Lower lobe of right lung (tissue), 2 donors: ENCODE results near the gene MSH5. TPM values are rescaled to one million over a fixed set of nuclear protein-coding genes. Genes with fewer than 3 reads are reported as not detected.
A peak's percentile ranks its signal among the peaks of the same experiment; 100 is the strongest.
"Not testable (repeated sequence)": the region's sequence is repeated elsewhere in the genome, so short reads cannot be mapped to it uniquely, and the experiment has no call there.

Experiments used
- ATAC-seq, 2 donors: fragments of 200-7000 bp; cut with Tn5 transposase; one replicate each; pipeline ENCODE4 v1.9.1; 2020 to 2022; ENCODE audit warnings: mild to moderate bottlenecking in 2 of 2, moderate library complexity in 2 of 2
- DNase-seq: peaks from one replicate; pipeline ENCODE4 v3.0.0-alpha.2; 2020
- H3K27ac ChIP-seq: fragments of 200-600 bp; one replicate; pipeline ENCODE4 v1.8.0; 2022
- H3K27me3 ChIP-seq: fragments of 200-600 bp; one replicate; pipeline ENCODE4 v1.8.0; 2022; ENCODE audit warnings: low read depth
- H3K36me3 ChIP-seq: fragments of 200-600 bp; one replicate; pipeline ENCODE4 v1.8.0; 2022; ENCODE audit warnings: mild to moderate bottlenecking
- H3K4me1 ChIP-seq: fragments of 200-600 bp; one replicate; pipeline ENCODE4 v1.8.0; 2022
- H3K4me3 ChIP-seq: fragments of 200-600 bp; one replicate; pipeline ENCODE4 v1.8.0; 2022; ENCODE audit warnings: mild to moderate bottlenecking
- H3K9me3 ChIP-seq: fragments of 200-600 bp; one replicate; pipeline ENCODE4 v1.8.0; 2022
- CTCF ChIP-seq: fragments of 200-600 bp; IDR thresholded peaks from one replicate; pipeline ENCODE4 v1.8.0; 2022; ENCODE audit warnings: antibody characterized with exemption, mild to moderate bottlenecking
- intact Hi-C: fragments of 100-400 bp; cut with DNase I; formaldehyde crosslinking; loops from one replicate; pipeline ENCODE4 v1.11.0; 2022
- total RNA-seq: library from RNA; stranded (reverse); fragmentation: NEBNext Ultra II Directional; extraction: Animal tissue kit (Norgen Biotek cat#: 25700); gene quantifications from one replicate; pipeline ENCODE4 v1.2.1, GENCODE V29; 2021
- donor health status: DM: no; HTN: yes; CAD: no; lungs with severe emphysema.

Gene MSH5
- total RNA-seq, 1 donor from 2014 or later = 14.9 TPM

- H3K4me3 ChIP-seq = no peak overlapping the region
- intact Hi-C loops = no loop called here
- no peaks in the 10 kb centered on the region for H3K9me3 ChIP-seq
- TF ChIP-seq CTCF = no peak
- H3K27ac ChIP-seq = no peak overlapping the region
- no peaks in the 10 kb centered on the region for H3K27me3 ChIP-seq
- H3K4me1 ChIP-seq = peaks cover 14% of the 10 kb centered on the region
- DNase-seq = no peak
- no peaks in the 10 kb centered on the region for H3K36me3 ChIP-seq
- ATAC-seq = no peak
Measured at GRCh38 chr6:31708224-31708623, 31.6 kb upstream of the MSH5 start.

DNA sequence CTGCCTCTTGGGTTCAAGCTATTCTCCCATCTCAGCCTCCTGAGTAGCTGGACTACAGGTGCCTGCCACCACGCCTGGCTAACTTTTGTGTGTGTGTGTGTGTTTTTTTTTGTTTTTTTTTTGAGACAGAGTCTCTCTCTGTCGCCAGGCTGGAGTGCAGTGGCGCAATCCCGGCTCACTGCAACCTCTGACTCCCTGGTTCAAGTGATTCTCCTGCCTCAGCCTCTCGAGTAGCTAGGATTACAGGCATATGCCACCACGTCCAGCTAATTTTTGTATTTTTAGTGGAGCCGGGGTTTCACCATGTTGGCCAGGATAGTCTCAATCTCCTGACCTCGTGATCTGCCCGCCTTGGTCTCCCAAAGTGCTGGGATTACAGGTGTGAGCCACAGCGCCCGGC, 30.6 kb upstream of the MSH5 start:
- H3K27me3 ChIP-seq, intact Hi-C loops, H3K36me3 ChIP-seq, H3K4me3 ChIP-seq, H3K4me1 ChIP-seq, H3K27ac ChIP-seq, H3K9me3 ChIP-seq, ATAC-seq: not testable (repeated sequence)
- peak; percentile 70 for DNase-seq

DNA sequence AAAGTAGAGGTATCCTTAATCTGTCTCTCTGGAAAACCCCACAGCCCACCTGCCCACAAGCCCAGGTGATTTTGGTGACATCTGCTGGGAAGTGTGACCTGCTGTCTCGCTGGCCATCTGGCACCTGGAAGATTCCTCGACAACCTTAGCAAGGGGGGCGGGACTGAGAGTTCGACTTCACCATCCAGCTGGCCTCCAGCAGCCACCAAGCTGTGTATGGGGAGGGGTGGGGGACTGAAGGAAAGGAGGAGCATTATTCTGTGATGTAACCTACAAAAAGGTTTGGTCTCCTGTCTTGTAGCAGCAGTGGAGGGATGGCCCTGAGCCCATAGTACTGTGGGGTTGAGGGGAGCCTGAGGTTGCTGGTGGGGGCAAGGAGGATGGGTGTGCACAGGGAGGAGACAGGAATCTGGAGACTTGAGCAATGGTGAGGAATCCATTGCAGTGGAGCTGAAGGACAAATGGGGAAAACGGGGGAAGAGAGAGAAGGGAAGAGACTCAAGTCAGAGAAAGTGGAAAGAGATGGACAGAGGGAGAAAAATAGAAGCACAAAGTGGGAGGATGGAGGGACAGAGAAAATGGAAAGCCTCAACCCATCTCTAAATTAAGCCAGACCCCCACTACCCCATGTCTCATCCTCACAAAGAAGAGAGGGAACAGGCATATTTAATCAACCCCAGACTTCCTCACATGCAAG, 29.1 kb upstream of the MSH5 start:
- H3K4me3 ChIP-seq = no peak overlapping the region
- H3K9me3 ChIP-seq = no peaks in the 10 kb centered on the region
- DNase-seq = no peak
- no peaks in the 10 kb centered on the region for H3K27me3 ChIP-seq
- TF ChIP-seq CTCF = no peak
- intact Hi-C loops = no loop called here
- H3K27ac ChIP-seq = no peak overlapping the region
- no peak for ATAC-seq
- no peaks in the 10 kb centered on the region for H3K36me3 ChIP-seq
- peaks cover 7% of the 10 kb centered on the region for H3K4me1 ChIP-seq

DNA sequence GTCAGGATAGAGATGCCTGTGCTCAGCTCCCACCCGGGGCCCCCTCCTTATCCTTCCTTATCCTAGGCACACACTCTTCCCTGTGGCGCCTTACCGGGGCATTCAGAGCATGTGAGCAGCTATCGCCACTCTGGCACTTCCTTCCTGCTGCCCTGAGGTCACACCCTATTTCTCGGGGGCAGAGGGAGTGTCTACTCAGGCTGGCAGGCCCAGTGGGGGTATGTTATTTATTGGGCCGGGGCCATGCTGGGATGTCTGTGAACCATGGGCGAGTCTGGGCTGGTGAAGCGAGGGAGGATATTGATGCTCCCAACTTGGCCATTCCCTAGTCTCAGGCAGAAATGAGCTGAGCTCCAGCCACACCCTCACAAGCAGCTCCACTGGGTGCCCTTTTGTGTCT, 28.6 kb upstream of the MSH5 start:
- no peaks in the 10 kb centered on the region for H3K9me3 ChIP-seq
- H3K4me3 ChIP-seq = no peak overlapping the region
- ATAC-seq = peak; percentile 41 to 44
- peaks cover 7% of the 10 kb centered on the region for H3K4me1 ChIP-seq
- H3K27ac ChIP-seq = no peak overlapping the region
- H3K27me3 ChIP-seq = no peaks in the 10 kb centered on the region
- no peak for DNase-seq
- TF ChIP-seq CTCF = no peak
- intact Hi-C loops = no loop called here
- H3K36me3 ChIP-seq = no peaks in the 10 kb centered on the region

- no peak overlapping the region for H3K27ac ChIP-seq
- no peaks in the 10 kb centered on the region for H3K9me3 ChIP-seq
- intact Hi-C loops = no loop called here
- no peaks in the 10 kb centered on the region for H3K36me3 ChIP-seq
- H3K4me1 ChIP-seq = peaks cover 7% of the 10 kb centered on the region
- TF ChIP-seq CTCF = no peak
- DNase-seq (no peak), ATAC-seq (peak; percentile 45 to 47)
- no peak overlapping the region for H3K4me3 ChIP-seq
- H3K27me3 ChIP-seq = no peaks in the 10 kb centered on the region
Measured at GRCh38 chr6:31712296-31712695, 27.5 kb upstream of the MSH5 start.

DNA sequence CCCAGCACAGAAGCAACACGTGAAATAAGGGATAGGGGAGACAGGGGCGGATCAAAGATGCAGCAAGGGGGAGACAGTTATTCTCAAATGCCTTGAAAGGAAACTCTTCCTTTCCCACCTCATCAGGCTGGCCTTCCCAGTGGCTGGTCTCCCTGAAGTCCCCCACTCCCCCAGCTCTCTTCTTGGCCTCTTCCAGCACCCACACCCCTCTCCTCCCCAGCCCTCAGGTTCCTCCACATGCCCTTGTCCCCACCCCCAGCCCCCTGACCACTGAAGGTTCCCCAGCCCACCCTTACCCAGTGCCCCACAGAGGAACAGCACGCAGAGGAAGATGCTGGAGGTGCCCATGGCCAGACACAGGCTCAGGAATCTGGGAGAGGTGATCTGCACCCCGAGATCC, 26.3 kb upstream of the MSH5 start:
- H3K4me1 ChIP-seq = peaks cover 7% of the 10 kb centered on the region
- no peak for TF ChIP-seq CTCF
- H3K9me3 ChIP-seq = no peaks in the 10 kb centered on the region
- H3K36me3 ChIP-seq = no peaks in the 10 kb centered on the region
- H3K27ac ChIP-seq = no peak overlapping the region
- no peak overlapping the region for H3K4me3 ChIP-seq
- ATAC-seq = no peak
- no peaks in the 10 kb centered on the region for H3K27me3 ChIP-seq
- intact Hi-C loops = no loop called here
- DNase-seq = no peak
